ENCODE measurements around the gene TMEM178B.

- TF ChIP-seq CTCF (IDR thresholded peaks at IDR 0.05) (no peak), EZH2 (IDR thresholded peaks at IDR 0.05; ENCODE audit: borderline replicate concordance, insufficient read depth, low read depth, low read length, poor library complexity, severe bottlenecking) (no peak)
Measured at GRCh38 chr7:141433698-141434097, 359.8 kb downstream of the TMEM178B start.

Data from B cell (primary cell).